H1 (cell line): ENCODE data around the gene MAD2L1BP. TPM values are rescaled to one million over a fixed set of nuclear protein-coding genes. Genes with fewer than 3 reads are reported as not detected.
"Not testable (repeated sequence)": the region's sequence is repeated elsewhere in the genome, so short reads cannot be mapped to it uniquely, and the experiment has no call there.

Source experiments
- CTCF ChIA-PET: fragments of 300-600 bp; sonication (Branson Sonifier 250); formaldehyde crosslinking; loops from one replicate; lab custom pipeline; 2021; ENCODE audit not compliant: partially characterized antibody; lab: Charles Lee
- POLR2A ChIA-PET: fragments of 300-600 bp; sonication (Branson Sonifier 250); formaldehyde crosslinking; loops from one replicate; lab custom pipeline; 2021; ENCODE audit warnings: inconsistent platforms; ENCODE audit not compliant: partially characterized antibody; lab: Charles Lee
- DNase-seq, 2 experiments: peaks; one replicate each; pipeline versions ENCODE4 v3.0.0 to v3.0.0-alpha.2; 2010 to 2022; ENCODE audit warnings: low spot score in 2 of 2, low read depth in 1 of 2, mixed read lengths in 1 of 2
- FAIRE-seq: peaks from 2 replicates; lab custom pipeline; 2011; peaks lifted over from hg19 to GRCh38; lab: Jason Lieb, UNC
- H2AFZ ChIP-seq: 2 replicates; pipeline ENCODE4 v1.8.1; 2012; ENCODE audit warnings: low read length, inconsistent platforms
- H2AK5ac ChIP-seq: 2 replicates; pipeline ENCODE4 v1.6.1; 2013; ENCODE audit warnings: low read depth, low read length
- H2BK120ac ChIP-seq: replicated peaks from 2 replicates; pipeline ENCODE3; 2013; ENCODE audit warnings: low read depth, low read length, inconsistent platforms
- H2BK12ac ChIP-seq: 2 replicates; pipeline ENCODE4 v1.6.1; 2013; ENCODE audit warnings: low read depth, low read length
- H2BK15ac ChIP-seq: 2 replicates; pipeline ENCODE4 v1.6.1; 2013; ENCODE audit warnings: low read length
- H2BK20ac ChIP-seq: 2 replicates; pipeline ENCODE4 v1.6.1; 2013; ENCODE audit warnings: low read length
- H2BK5ac ChIP-seq: 2 replicates; pipeline ENCODE4 v1.6.1; 2013; ENCODE audit warnings: low read depth, low read length
- H3K14ac ChIP-seq: 2 replicates; pipeline ENCODE4 v1.6.1; 2013; ENCODE audit warnings: inconsistent platforms; ENCODE audit not compliant: insufficient read length
- H3K18ac ChIP-seq: 2 replicates; pipeline ENCODE4 v1.6.1; 2013; ENCODE audit warnings: low read length; ENCODE audit errors: extremely low read depth
- H3K23ac ChIP-seq: 2 replicates; pipeline ENCODE4 v1.6.1; 2013; ENCODE audit warnings: inconsistent platforms; ENCODE audit not compliant: insufficient read length
- H3K23me2 ChIP-seq: 2 replicates; pipeline ENCODE4 v1.6.1; 2013; ENCODE audit warnings: low read depth, low read length
- H3K27ac ChIP-seq: 2 replicates; pipeline ENCODE4 v1.6.1; 2011; ENCODE audit warnings: low read depth, low read length, inconsistent platforms
- H3K27me3 ChIP-seq, 4 experiments: replicated peaks in 1 of 4; 1 replicate in 1 of 4; 2 replicates in 3 of 4; pipeline versions ENCODE4 v1.6.1 to v1.8.1; 2011 to 2013; ENCODE audit warnings: low read length in 3 of 4, mild to moderate bottlenecking in 3 of 4, inconsistent platforms in 2 of 4, mixed read lengths in 2 of 4, moderate library complexity in 1 of 4; ENCODE audit not compliant: control insufficient read depth in 3 of 4, insufficient read depth in 3 of 4; ENCODE audit errors: extremely low read depth in 1 of 4
- H3K36me3 ChIP-seq, 4 experiments: 2 replicates each; pipeline versions ENCODE4 v1.6.1 to v1.8.1; 2011 to 2013; ENCODE audit warnings: mild to moderate bottlenecking in 4 of 4, low read length in 3 of 4, moderate library complexity in 2 of 4, control low read depth in 1 of 4, inconsistent platforms in 1 of 4; ENCODE audit not compliant: insufficient read depth in 4 of 4, control insufficient read depth in 2 of 4
- H3K4ac ChIP-seq: replicated peaks from 2 replicates; pipeline ENCODE3; 2013; ENCODE audit warnings: low read length, low read depth, mixed read lengths, inconsistent platforms; ENCODE audit not compliant: insufficient read length
- H3K4me1 ChIP-seq, 4 experiments: replicated peaks in 1 of 4; 1 replicate in 1 of 4; 2 replicates in 3 of 4; pipeline versions ENCODE4 v1.6.1 to v1.8.1; 2011 to 2013; ENCODE audit warnings: low read length in 3 of 4, inconsistent platforms in 2 of 4, mixed read lengths in 1 of 4; ENCODE audit not compliant: insufficient read depth in 4 of 4, control insufficient read depth in 3 of 4
- H3K4me2 ChIP-seq, 2 experiments: 2 replicates each; pipeline versions ENCODE4 v1.6.1 to v1.8.1; 2011 to 2013; ENCODE audit warnings: low read depth in 2 of 2, low read length in 2 of 2, control low read depth in 1 of 2, inconsistent platforms in 1 of 2, mild to moderate bottlenecking in 1 of 2; ENCODE audit not compliant: insufficient read depth in 1 of 2
- H3K4me3 ChIP-seq, 4 experiments: fragments of 200-600, 300-600 bp in 1 of 4; sonication (generic), shearing (Covaris generic), sonication (Bioruptor Twin) in 1 of 4; 2 replicates each; pipeline versions ENCODE4 v1.5.1 to v1.8.1; 2011 to 2016; ENCODE audit warnings: low read length in 4 of 4, low read depth in 3 of 4, control low read depth in 2 of 4, inconsistent platforms in 2 of 4, mild to moderate bottlenecking in 2 of 4, mixed read lengths in 1 of 4, moderate library complexity in 1 of 4; ENCODE audit not compliant: insufficient read depth in 2 of 4; ENCODE audit errors: extremely low read depth in 1 of 4
- H3K56ac ChIP-seq: replicated peaks from 2 replicates; pipeline ENCODE3; 2013; ENCODE audit warnings: low read depth, mild to moderate bottlenecking, mixed read lengths, low read length, inconsistent platforms; ENCODE audit not compliant: insufficient read length
- H3K79me1 ChIP-seq: 2 replicates; pipeline ENCODE4 v1.6.1; 2013; ENCODE audit warnings: low read depth, low read length, control low read depth
- H3K79me2 ChIP-seq, 2 experiments: 2 replicates each; pipeline versions ENCODE4 v1.6.1 to v1.8.1; 2012 to 2013; ENCODE audit warnings: low read length in 2 of 2, mild to moderate bottlenecking in 2 of 2, inconsistent platforms in 1 of 2; ENCODE audit not compliant: insufficient read depth in 2 of 2, control insufficient read depth in 1 of 2
- H3K9ac ChIP-seq, 4 experiments: replicated peaks in 1 of 4; 1 replicate in 1 of 4; 2 replicates in 3 of 4; pipeline versions ENCODE4 v1.6.1 to v1.8.1; 2011 to 2013; ENCODE audit warnings: low read depth in 3 of 4, low read length in 3 of 4, control low read depth in 2 of 4, mild to moderate bottlenecking in 2 of 4, moderate library complexity in 2 of 4, inconsistent platforms in 1 of 4; ENCODE audit errors: extremely low read depth in 1 of 4
- H3K9me3 ChIP-seq, 2 experiments: 2 replicates each; pipeline versions ENCODE4 v1.6.1 to v1.8.1; 2012 to 2013; ENCODE audit warnings: mild to moderate bottlenecking in 2 of 2, moderate library complexity in 2 of 2, control low read depth in 1 of 2, inconsistent platforms in 1 of 2, low read depth in 1 of 2, low read length in 1 of 2, mixed read lengths in 1 of 2; ENCODE audit not compliant: insufficient read depth in 2 of 2
- H4K20me1 ChIP-seq, 2 experiments: replicated peaks in 1 of 2; 2 replicates each; pipeline versions ENCODE3 to v1.8.1; 2011 to 2013; ENCODE audit warnings: inconsistent platforms in 2 of 2, low read length in 2 of 2, mild to moderate bottlenecking in 1 of 2; ENCODE audit not compliant: insufficient read depth in 2 of 2, control insufficient read depth in 1 of 2
- H4K5ac ChIP-seq: 2 replicates; pipeline ENCODE4 v1.6.1; 2013; ENCODE audit warnings: low read length, low read depth, mixed read lengths, inconsistent platforms; ENCODE audit not compliant: insufficient read length
- H4K8ac ChIP-seq: 2 replicates; pipeline ENCODE4 v1.8.0; 2013; ENCODE audit warnings: mild to moderate bottlenecking, moderate library complexity, low read length, inconsistent platforms; ENCODE audit not compliant: insufficient read depth; ENCODE audit errors: extremely low read depth
- H4K91ac ChIP-seq: replicated peaks from 2 replicates; pipeline ENCODE3; 2013; ENCODE audit warnings: low read length, mixed read lengths, inconsistent platforms; ENCODE audit not compliant: insufficient read length
- FOSL1 ChIP-seq: IDR thresholded peaks from 2 replicates; pipeline ENCODE4 v1.6.1; 2011; ENCODE audit warnings: mild to moderate bottlenecking, low read depth, low read length, moderate library complexity; ENCODE audit not compliant: insufficient read depth
- GTF2F1 ChIP-seq: IDR thresholded peaks from 2 replicates; pipeline ENCODE4 v1.6.1; 2012; ENCODE audit warnings: low read depth, low read length, improper control_type of control experiment, borderline replicate concordance
- POLR2AphosphoS5 ChIP-seq: IDR thresholded peaks from 2 replicates; pipeline ENCODE4 v1.6.1; 2011; ENCODE audit warnings: low read depth, low read length
- SIN3A ChIP-seq, 2 experiments: IDR thresholded peaks in 1 of 2; conservative IDR thresholded peaks in 1 of 2; 2 replicates each; pipeline ENCODE4 v1.6.1; 2011 to 2012; ENCODE audit warnings: low read length in 2 of 2, improper control_type of control experiment in 1 of 2, low read depth in 1 of 2, mild to moderate bottlenecking in 1 of 2
- WGBS, 2 experiments: shearing (Covaris generic) in 1 of 2; methylation state at CpG; one replicate each; pipeline versions ENCODE4 v1.1.6 to v1.1.7; 2013 to 2015; ENCODE audit warnings: low lambda C conversion rate in 2 of 2, mixed read lengths in 2 of 2, inconsistent platforms in 1 of 2, low coverage in 1 of 2, missing lambda C conversion rate in 1 of 2; ENCODE audit not compliant: insufficient replicate concordance in 2 of 2, insufficient coverage in 1 of 2, insufficient read length in 1 of 2; ENCODE audit errors: extremely low coverage in 1 of 2, missing lambda C conversion rate in 1 of 2; 5-methylcytosine and 5-hydroxymethylcytosine counted together
- polyA plus RNA-seq, 7 experiments: library from polyadenylated mRNA; depleted of rRNA in 3 of 7; stranded (reverse) in 5 of 7; unstranded in 2 of 7; fragments of >200 nt in 5 of 7; fragments of 200-250 nt in 2 of 7; gene quantifications; 1 replicate in 5 of 7; 2 replicates in 1 of 7; 4 replicates in 1 of 7; pipeline versions ENCODE4 v1.2.1 to v1.2.3, GENCODE V29; 2011 to 2013; ENCODE audit warnings: missing spikeins in 2 of 7, mixed read lengths in 2 of 7
- total RNA-seq: library from RNA; stranded (reverse); fragmentation: NEBNext Ultra II Directional; extraction: Animal tissue kit (Norgen Biotek cat#: 25700); gene quantifications from 2 replicates; pipeline ENCODE4 v1.2.1, GENCODE V29; 2021

The MAD2L1BP gene
- total and polyA plus RNA-seq, 2 of the 8 experiments (the other 6 are each of a cell fraction or from before 2014, with no cell fraction given): 35.5 to 70.0 TPM

DNA sequence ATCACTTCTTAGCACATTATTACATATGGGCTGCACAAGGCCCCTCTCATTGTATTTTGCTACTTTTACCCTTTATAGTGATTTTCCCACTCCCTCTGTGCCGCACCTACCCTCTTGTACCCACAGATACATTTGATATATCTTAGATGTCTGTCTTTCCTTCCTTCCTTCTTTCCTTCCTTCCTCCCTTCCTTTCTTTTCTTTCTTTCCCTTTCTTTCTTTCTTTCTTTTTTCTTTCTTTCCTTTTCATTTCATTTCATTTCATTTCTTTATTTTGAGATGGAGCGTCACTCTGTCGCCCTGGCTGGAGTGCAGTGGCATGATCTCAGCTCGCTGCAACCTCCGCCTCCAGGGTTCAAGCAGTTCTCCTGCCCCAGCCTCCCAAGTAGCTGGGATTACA lies 47.4 kb upstream of the MAD2L1BP start (continued):
- TF ChIP-seq SIN3A (conservative IDR thresholded peaks at IDR 0.05 in 1 of 2, IDR thresholded peaks at IDR 0.05 in 1 of 2; ENCODE audit: low read depth in 1 of 2, low read length in 2 of 2) (no peak), POLR2AphosphoS5 (no peak), FOSL1 (no peak), GTF2F1 (no peak)

DNA sequence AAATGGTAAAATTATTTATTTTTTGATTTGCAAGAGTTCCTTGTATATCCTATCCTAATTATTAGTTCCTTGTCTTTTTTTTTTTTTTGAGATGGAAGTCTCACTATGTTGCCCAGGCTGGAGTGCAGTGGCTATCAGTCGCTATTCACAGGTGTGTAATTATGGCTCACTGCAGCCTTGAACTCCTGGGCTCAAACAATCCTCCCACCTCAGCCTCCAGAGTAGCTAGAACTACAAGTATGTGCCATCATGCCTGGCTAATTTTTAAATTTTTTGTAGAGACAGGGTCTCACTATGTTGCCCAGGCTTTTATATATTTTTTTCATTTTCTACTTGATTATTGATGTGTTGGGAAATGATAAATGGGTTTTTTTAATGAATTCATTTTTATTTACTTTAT lies 46.1 kb upstream of the MAD2L1BP start:
- POLR2A ChIA-PET, H2BK12ac ChIP-seq, H3K27me3 ChIP-seq, H3K79me1 ChIP-seq, H2AFZ ChIP-seq, H3K23ac ChIP-seq, H3K4me3 ChIP-seq, H4K91ac ChIP-seq, H3K9me3 ChIP-seq, H2AK5ac ChIP-seq, H3K4me2 ChIP-seq, H3K4me1 ChIP-seq, H3K79me2 ChIP-seq, H2BK120ac ChIP-seq, H2BK5ac ChIP-seq, H4K5ac ChIP-seq, H4K8ac ChIP-seq, FAIRE-seq, CTCF ChIA-PET, H3K23me2 ChIP-seq, H3K27ac ChIP-seq, H4K20me1 ChIP-seq, H3K14ac ChIP-seq, H3K9ac ChIP-seq, DNase-seq, H2BK20ac ChIP-seq, H3K4ac ChIP-seq, H3K56ac ChIP-seq, H3K18ac ChIP-seq, H2BK15ac ChIP-seq: not testable (repeated sequence)
- WGBS, 2 experiments: 100% methylated on average over 1 of the region's 1 CpG; no CpG with 5 or more reads in 1 of the 2 experiments
- H3K36me3 ChIP-seq: peaks cover under 1 to 24% (median 10%) of the 10 kb centered on the region in 4 experiments; a peak in 5 of 8 replicates
